K562 (cell line): ENCODE data around the gene CCDC27. TPM values are rescaled to one million over a fixed set of nuclear protein-coding genes. Genes with fewer than 3 reads are reported as not detected.

Experiments
- ARNT ChIP-seq, 2 experiments: fragments of 450-650 bp; IDR thresholded peaks; 2 replicates each; pipeline ENCODE4 v1.6.1; 2016; ENCODE audit warnings: mild to moderate bottlenecking in 1 of 2
- ASH1L ChIP-seq: fragments of 450-650 bp; IDR thresholded peaks from 2 replicates; pipeline ENCODE4 v1.6.1; 2018; ENCODE audit warnings: borderline replicate concordance, mild to moderate bottlenecking, low read depth; ENCODE audit not compliant: partially characterized antibody
- CEBPB ChIP-seq: fragments of 450-650 bp; IDR thresholded peaks from 2 replicates; pipeline ENCODE4 v1.6.1; 2016; ENCODE audit warnings: missing genetic modification characterization, missing compliant biosample characterization
- ERF ChIP-seq: fragments of 450-650 bp; formaldehyde crosslinking; IDR thresholded peaks from 2 replicates; pipeline ENCODE4 v1.4.0; 2020; ENCODE audit warnings: mild to moderate bottlenecking, mixed read lengths
- FOSL1 ChIP-seq: fragments of 200-800 bp; sonication (Bioruptor generic); conservative IDR thresholded peaks from 2 replicates; pipeline ENCODE4 v1.6.1; 2016; ENCODE audit warnings: missing genetic modification characterization, missing compliant biosample characterization
- HNRNPH1 ChIP-seq: fragments of 200-400 bp; formaldehyde crosslinking; optimal IDR thresholded peaks from 2 replicates; pipeline ENCODE3; 2017; ENCODE audit warnings: low read depth, mild to moderate bottlenecking, low read length, moderate library complexity
- HSF4 ChIP-seq: fragments of 250-450 bp; sonication (Bioruptor Pico); IDR thresholded peaks from 2 replicates; pipeline ENCODE4 v2.1.2; 2022; ENCODE audit warnings: mild to moderate bottlenecking, moderate library complexity, borderline replicate concordance
- KAT8 ChIP-seq: fragments of 450-650 bp; IDR thresholded peaks from 2 replicates; pipeline ENCODE4 v1.6.1; 2016; ENCODE audit warnings: low read depth, mild to moderate bottlenecking
- KDM1A ChIP-seq, 2 experiments: fragments of 450-650 bp; IDR thresholded peaks; 2 replicates each; pipeline ENCODE4 v1.6.1; 2016; ENCODE audit warnings: mild to moderate bottlenecking in 2 of 2
- MECOM ChIP-seq: fragments of 250-450 bp; sonication (Bioruptor Pico); IDR thresholded peaks from 2 replicates; pipeline ENCODE4 v1.8.0; 2022; ENCODE audit warnings: inconsistent platforms
- MEIS2 ChIP-seq: fragments of 450-650 bp; IDR thresholded peaks from 2 replicates; pipeline ENCODE4 v1.6.1; 2014; ENCODE audit warnings: mild to moderate bottlenecking; ENCODE audit not compliant: partially characterized antibody
- NCOA2 ChIP-seq, 2 experiments: fragments of 450-650 bp; IDR thresholded peaks; 2 replicates each; pipeline ENCODE4 v1.6.1; 2018; ENCODE audit warnings: mild to moderate bottlenecking in 2 of 2, moderate library complexity in 1 of 2; ENCODE audit not compliant: partially characterized antibody in 2 of 2
- NFIX ChIP-seq: fragments of 250-450 bp; sonication (Bioruptor Pico); IDR thresholded peaks from 2 replicates; pipeline ENCODE4 v1.4.0; 2020; ENCODE audit warnings: low read depth, mild to moderate bottlenecking, moderate library complexity
- SETDB1 ChIP-seq: IDR thresholded peaks from one replicate; pipeline ENCODE4 v1.6.1; 2012; ENCODE audit warnings: low read length, control low read depth, inconsistent platforms
- SMAD2 ChIP-seq: fragments of 150-350 bp; IDR thresholded peaks from 2 replicates; pipeline ENCODE4 v1.6.1; 2014; ENCODE audit warnings: low read depth, mild to moderate bottlenecking, low read length
- SNRNP70 ChIP-seq: fragments of 200-400 bp; formaldehyde crosslinking; optimal IDR thresholded peaks from 2 replicates; pipeline ENCODE3; 2017; ENCODE audit warnings: low read depth, low read length
- ZFP1 ChIP-seq: fragments of 450-650 bp; formaldehyde crosslinking; IDR thresholded peaks from 2 replicates; pipeline ENCODE4 v1.4.0; 2020; ENCODE audit warnings: mild to moderate bottlenecking, mixed read lengths
- ZNF23 ChIP-seq: fragments of 250-450 bp; sonication (Bioruptor Pico); IDR thresholded peaks from 2 replicates; pipeline ENCODE4 v1.4.0; 2020; ENCODE audit warnings: mild to moderate bottlenecking
- ZNF75A ChIP-seq: fragments of 450-650 bp; formaldehyde crosslinking; IDR thresholded peaks from 2 replicates; pipeline ENCODE4 v1.4.0; 2020; ENCODE audit warnings: mild to moderate bottlenecking
- polyA plus RNA-seq, 8 experiments: library from polyadenylated mRNA; depleted of rRNA in 4 of 8; stranded (reverse) in 5 of 8; unstranded in 3 of 8; fragments of >200 nt; fragmentation: Nextera tagmentation in 2 of 8; fragmentation: Illumina TruSeq in 1 of 8; extraction: Ambion mirVana in 2 of 8; extraction: Trizol in 1 of 8; gene quantifications; 2 replicates each; pipeline versions ENCODE4 v1.2.1 to v1.2.3, GENCODE V29; 2011 to 2014; ENCODE audit warnings: inconsistent platforms in 1 of 8, missing spikeins in 1 of 8
- total RNA-seq, 7 experiments: library from RNA; depleted of rRNA in 6 of 7; stranded (reverse); fragments of >200 nt in 6 of 7; fragmentation: Illumina TruSeq in 2 of 7; extraction: Trizol in 2 of 7; gene quantifications; 2 replicates each; pipeline versions ENCODE4 v1.2.1 to v1.2.3, GENCODE V29; 2011 to 2021; ENCODE audit warnings: low replicate concordance in 1 of 7
- TF ChIP-seq, protein P1 (sequence below): fragments of 450-650 bp; IDR thresholded peaks from one replicate; pipeline ENCODE4 v1.6.1; 2018; ENCODE audit warnings: mild to moderate bottlenecking, moderate library complexity; ENCODE audit not compliant: partially characterized antibody
- TF ChIP-seq, protein P2 (sequence below): fragments of 450-650 bp; IDR thresholded peaks from 2 replicates; pipeline ENCODE4 v1.6.1; 2018; ENCODE audit not compliant: partially characterized antibody
- TF ChIP-seq, protein P3 (sequence below), 2 experiments: fragments of 250-450 bp in 1 of 2; fragments of 450-650 bp in 1 of 2; sonication (Bioruptor Pico) in 1 of 2; IDR thresholded peaks; 2 replicates each; pipeline versions ENCODE4 v1.6.1 to v1.8.0; 2016 to 2021; ENCODE audit warnings: mild to moderate bottlenecking in 2 of 2, moderate library complexity in 2 of 2, missing compliant biosample characterization in 1 of 2, missing genetic modification characterization in 1 of 2

CCDC27 gene
- total and polyA plus RNA-seq, 9 of the 15 experiments (the other 6 are each of a cell fraction or from before 2014, with no cell fraction given), result 0.01 to 0.04 TPM; not detected in 7

DNA sequence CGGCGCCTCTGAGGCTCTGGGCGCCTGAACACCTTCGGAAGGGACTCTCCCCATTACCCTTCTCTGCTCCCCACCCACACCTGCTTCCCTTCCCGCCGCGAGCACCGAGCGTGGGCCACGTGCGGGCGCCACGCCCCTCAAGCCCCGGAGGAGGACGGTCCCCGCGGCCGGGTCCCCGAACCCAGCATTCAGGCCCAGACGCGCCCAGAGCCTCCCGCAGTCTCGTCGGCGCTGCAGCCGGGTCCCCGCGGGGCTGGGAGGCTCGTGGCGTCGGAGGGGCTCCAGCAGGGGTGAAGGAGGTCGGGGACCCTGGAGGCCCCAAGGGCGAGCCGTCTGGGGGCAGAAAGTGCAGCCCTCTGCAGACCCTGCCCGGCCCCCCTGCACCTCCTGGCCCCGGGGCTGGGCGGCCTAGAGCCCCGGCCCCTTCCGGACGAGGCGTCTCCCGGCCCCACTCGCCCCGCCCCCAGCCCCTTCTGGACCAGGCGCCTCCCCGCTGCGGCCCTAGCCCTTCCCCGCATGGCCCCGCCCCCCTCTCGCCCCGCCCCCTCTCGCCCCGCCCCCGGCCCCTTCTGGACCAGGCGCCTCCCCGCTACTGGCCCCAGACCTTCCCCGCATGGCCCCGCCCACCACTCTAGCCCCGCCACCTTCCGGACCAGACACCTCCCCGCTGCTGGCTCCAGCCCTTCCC is 19.9 kb downstream of the CCDC27 start (continued):
- TF ChIP-seq SETDB1, result no peak
- no peak for TF ChIP-seq SNRNP70
- TF ChIP-seq MEIS2, result no peak
- no peak for TF ChIP-seq ARNT (IDR thresholded peaks at IDR 0.05)
- TF ChIP-seq, protein P1, sequence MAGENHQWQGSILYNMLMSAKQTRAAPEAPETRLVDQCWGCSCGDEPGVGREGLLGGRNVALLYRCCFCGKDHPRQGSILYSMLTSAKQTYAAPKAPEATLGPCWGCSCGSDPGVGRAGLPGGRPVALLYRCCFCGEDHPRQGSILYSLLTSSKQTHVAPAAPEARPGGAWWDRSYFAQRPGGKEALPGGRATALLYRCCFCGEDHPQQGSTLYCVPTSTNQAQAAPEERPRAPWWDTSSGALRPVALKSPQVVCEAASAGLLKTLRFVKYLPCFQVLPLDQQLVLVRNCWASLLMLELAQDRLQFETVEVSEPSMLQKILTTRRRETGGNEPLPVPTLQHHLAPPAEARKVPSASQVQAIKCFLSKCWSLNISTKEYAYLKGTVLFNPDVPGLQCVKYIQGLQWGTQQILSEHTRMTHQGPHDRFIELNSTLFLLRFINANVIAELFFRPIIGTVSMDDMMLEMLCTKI, result no peak
- TF ChIP-seq NFIX (CRISPR knock-in tag), result no peak
- TF ChIP-seq SMAD2, result no peak
- no peak for TF ChIP-seq HSF4 (CRISPR knock-in tag)
- no peak for TF ChIP-seq CEBPB (tag)
- no peak for TF ChIP-seq KAT8
- TF ChIP-seq HNRNPH1, result no peak
- TF ChIP-seq, protein P2, sequence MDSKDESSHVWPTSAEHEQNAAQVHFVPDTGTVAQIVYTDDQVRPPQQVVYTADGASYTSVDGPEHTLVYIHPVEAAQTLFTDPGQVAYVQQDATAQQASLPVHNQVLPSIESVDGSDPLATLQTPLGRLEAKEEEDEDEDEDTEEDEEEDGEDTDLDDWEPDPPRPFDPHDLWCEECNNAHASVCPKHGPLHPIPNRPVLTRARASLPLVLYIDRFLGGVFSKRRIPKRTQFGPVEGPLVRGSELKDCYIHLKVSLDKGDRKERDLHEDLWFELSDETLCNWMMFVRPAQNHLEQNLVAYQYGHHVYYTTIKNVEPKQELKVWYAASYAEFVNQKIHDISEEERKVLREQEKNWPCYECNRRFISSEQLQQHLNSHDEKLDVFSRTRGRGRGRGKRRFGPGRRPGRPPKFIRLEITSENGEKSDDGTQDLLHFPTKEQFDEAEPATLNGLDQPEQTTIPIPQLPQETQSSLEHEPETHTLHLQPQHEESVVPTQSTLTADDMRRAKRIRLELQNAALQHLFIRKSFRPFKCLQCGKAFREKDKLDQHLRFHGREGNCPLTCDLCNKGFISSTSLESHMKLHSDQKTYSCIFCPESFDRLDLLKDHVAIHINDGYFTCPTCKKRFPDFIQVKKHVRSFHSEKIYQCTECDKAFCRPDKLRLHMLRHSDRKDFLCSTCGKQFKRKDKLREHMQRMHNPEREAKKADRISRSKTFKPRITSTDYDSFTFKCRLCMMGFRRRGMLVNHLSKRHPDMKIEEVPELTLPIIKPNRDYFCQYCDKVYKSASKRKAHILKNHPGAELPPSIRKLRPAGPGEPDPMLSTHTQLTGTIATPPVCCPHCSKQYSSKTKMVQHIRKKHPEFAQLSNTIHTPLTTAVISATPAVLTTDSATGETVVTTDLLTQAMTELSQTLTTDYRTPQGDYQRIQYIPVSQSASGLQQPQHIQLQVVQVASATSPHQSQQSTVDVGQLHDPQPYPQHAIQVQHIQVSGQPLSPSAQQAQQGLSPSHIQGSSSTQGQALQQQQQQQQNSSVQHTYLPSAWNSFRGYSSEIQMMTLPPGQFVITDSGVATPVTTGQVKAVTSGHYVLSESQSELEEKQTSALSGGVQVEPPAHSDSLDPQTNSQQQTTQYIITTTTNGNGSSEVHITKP, result no peak
- TF ChIP-seq, protein P3, sequence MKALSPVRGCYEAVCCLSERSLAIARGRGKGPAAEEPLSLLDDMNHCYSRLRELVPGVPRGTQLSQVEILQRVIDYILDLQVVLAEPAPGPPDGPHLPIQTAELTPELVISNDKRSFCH (CRISPR knock-in tag; IDR thresholded peaks at IDR 0.05), result no peak
- TF ChIP-seq, protein P3 (tag; IDR thresholded peaks at IDR 0.05), result no peak
- TF ChIP-seq KDM1A (IDR thresholded peaks at IDR 0.05), result no peak
- no peak for TF ChIP-seq FOSL1 (tag)
- TF ChIP-seq ZNF75A, result no peak
- no peak for TF ChIP-seq ZNF23 (CRISPR knock-in tag)
- TF ChIP-seq ASH1L, result no peak
- TF ChIP-seq ZFP1 (CRISPR knock-in tag), result no peak
- no peak for TF ChIP-seq NCOA2 (IDR thresholded peaks at IDR 0.05; ENCODE audit: partially characterized antibody in 2 of 2)
- TF ChIP-seq MECOM, result no peak
- no peak for TF ChIP-seq ERF
